ENCODE measurements around the gene GPC6.

DNA sequence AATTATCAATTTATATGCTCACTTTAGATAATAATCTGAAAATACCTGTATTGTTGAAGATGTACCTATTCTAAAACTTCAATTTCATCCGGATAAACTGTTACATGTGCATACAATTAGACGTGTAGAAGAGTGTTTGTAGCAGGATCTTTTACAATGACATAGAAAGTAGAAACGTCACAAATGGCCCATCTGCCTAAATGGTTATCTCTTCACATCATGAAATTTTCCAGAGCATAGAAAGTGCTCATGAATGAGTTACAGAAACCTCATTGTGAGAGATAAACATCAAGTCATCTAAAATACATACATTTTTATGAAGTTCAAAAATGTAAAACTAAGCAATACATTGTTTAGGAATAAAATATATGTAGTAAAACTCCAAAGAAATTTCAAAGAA lies 607.4 kb downstream of the GPC6 start:
- TF ChIP-seq CTCF (conservative IDR thresholded peaks at IDR 0.05; ENCODE audit: low read length) (no peak), EZH2phosphoT487 (IDR thresholded peaks at IDR 0.05; ENCODE audit: borderline replicate concordance, low read depth, low read length) (no peak)

Measured in OCI-LY7 (cell line).